ENCODE measurements around the gene AUTS2. TPM values are rescaled to one million over a fixed set of nuclear protein-coding genes. Genes with fewer than 3 reads are reported as not detected.
A peak's percentile ranks its signal among the peaks of the same experiment; 100 is the strongest.

AUTS2 gene
- total and polyA plus RNA-seq, 2 donors (not counting 1 experiment from before 2014, with no cell fraction given), result 0.60 to 9.1 TPM

GRCh38 chr7:69568266-69568665, 30.0 kb upstream of the AUTS2 start:
- H3K36me3 ChIP-seq (ENCODE audit: control insufficient read depth, insufficient read depth, low read length), result no peaks in the 10 kb centered on the region

GRCh38 chr7:69575651-69576050, 22.6 kb upstream of the AUTS2 start:
- no peak overlapping the region for H2AFZ ChIP-seq (ENCODE audit: low read length)
- H3K4me3 ChIP-seq (replicated peaks in 1 of 4; ENCODE audit: control extremely low read depth in 1 of 4, insufficient read depth in 1 of 4, low read depth in 3 of 4, low read length in 4 of 4), result no peak overlapping the region
- H3K9me3 ChIP-seq (ENCODE audit: control insufficient read depth, insufficient read depth, low read depth, low read length), result no peaks in the 10 kb centered on the region
- H3K9ac ChIP-seq (ENCODE audit: insufficient read depth, low read length), result no peak overlapping the region
- no peak for DNase-seq (ENCODE audit: low read depth in 2 of 2)
- no peaks in the 10 kb centered on the region for H3K4me1 ChIP-seq (ENCODE audit: control insufficient read depth, extremely low read depth, insufficient read depth, low read length)
- no peaks in the 10 kb centered on the region for H3K27me3 ChIP-seq (ENCODE audit: control insufficient read depth, insufficient read depth, low read length)
- H3K79me2 ChIP-seq (ENCODE audit: control insufficient read depth, insufficient read depth, low read length), result no peaks in the 10 kb centered on the region
- no peaks in the 10 kb centered on the region for H4K20me1 ChIP-seq (ENCODE audit: control insufficient read depth, extremely low read depth, insufficient read depth, low read length)
- H3K27ac ChIP-seq (ENCODE audit: insufficient read depth, low read length), result no peak overlapping the region
- H3K4me2 ChIP-seq (ENCODE audit: extremely low read depth, insufficient read depth, low read length), result no peak overlapping the region
- H3K36me3 ChIP-seq (ENCODE audit: control insufficient read depth, insufficient read depth, low read length), result no peaks in the 10 kb centered on the region
- TF ChIP-seq CTCF (conservative IDR thresholded peaks at IDR 0.05 in 1 of 2, IDR thresholded peaks at IDR 0.05 in 1 of 2; ENCODE audit: low read depth in 1 of 2, low read length in 2 of 2) (no peak), EZH2 (IDR thresholded peaks at IDR 0.05; ENCODE audit: low read length, missing control alignments) (no peak)

More at GRCh38 chr7:69568266-69568665, 30.0 kb upstream of the AUTS2 start:
- Histone ChIP-seq H3K4me3 (replicated peaks in 1 of 4; ENCODE audit: control extremely low read depth in 1 of 4, insufficient read depth in 1 of 4, low read depth in 3 of 4, low read length in 4 of 4) (no peak overlapping the region), H3K9me3 (ENCODE audit: control insufficient read depth, insufficient read depth, low read depth, low read length) (no peaks in the 10 kb centered on the region), H3K79me2 (ENCODE audit: control insufficient read depth, insufficient read depth, low read length) (no peaks in the 10 kb centered on the region), H3K27ac (ENCODE audit: insufficient read depth, low read length) (no peak overlapping the region), H3K9ac (ENCODE audit: insufficient read depth, low read length) (no peak overlapping the region), H2AFZ (ENCODE audit: low read length) (no peak overlapping the region), H4K20me1 (ENCODE audit: control insufficient read depth, extremely low read depth, insufficient read depth, low read length) (no peaks in the 10 kb centered on the region), H3K27me3 (ENCODE audit: control insufficient read depth, insufficient read depth, low read length) (no peaks in the 10 kb centered on the region), H3K4me1 (ENCODE audit: control insufficient read depth, extremely low read depth, insufficient read depth, low read length) (no peaks in the 10 kb centered on the region), H3K4me2 (ENCODE audit: extremely low read depth, insufficient read depth, low read length) (no peak overlapping the region)
- TF ChIP-seq EZH2 (IDR thresholded peaks at IDR 0.05; ENCODE audit: low read length, missing control alignments), result no peak
- no peak for TF ChIP-seq CTCF (conservative IDR thresholded peaks at IDR 0.05 in 1 of 2, IDR thresholded peaks at IDR 0.05 in 1 of 2; ENCODE audit: low read depth in 1 of 2, low read length in 2 of 2)
- DNase-seq (ENCODE audit: low read depth in 2 of 2), result peak in 1 of 2 donors; percentile 14

GRCh38 chr7:69577221-69577620, 21.1 kb upstream of the AUTS2 start:
- Histone ChIP-seq H3K36me3 (ENCODE audit: control insufficient read depth, insufficient read depth, low read length) (no peaks in the 10 kb centered on the region), H3K79me2 (ENCODE audit: control insufficient read depth, insufficient read depth, low read length) (no peaks in the 10 kb centered on the region), H2AFZ (ENCODE audit: low read length) (no peak overlapping the region), H3K9me3 (ENCODE audit: control insufficient read depth, insufficient read depth, low read depth, low read length) (no peaks in the 10 kb centered on the region), H4K20me1 (ENCODE audit: control insufficient read depth, extremely low read depth, insufficient read depth, low read length) (no peaks in the 10 kb centered on the region), H3K27ac (ENCODE audit: insufficient read depth, low read length) (no peak overlapping the region), H3K4me1 (ENCODE audit: control insufficient read depth, extremely low read depth, insufficient read depth, low read length) (no peaks in the 10 kb centered on the region), H3K9ac (ENCODE audit: insufficient read depth, low read length) (no peak overlapping the region), H3K4me3 (replicated peaks in 1 of 4; ENCODE audit: control extremely low read depth in 1 of 4, insufficient read depth in 1 of 4, low read depth in 3 of 4, low read length in 4 of 4) (no peak overlapping the region), H3K4me2 (ENCODE audit: extremely low read depth, insufficient read depth, low read length) (no peak overlapping the region), H3K27me3 (ENCODE audit: control insufficient read depth, insufficient read depth, low read length) (no peaks in the 10 kb centered on the region)
- peak in 1 of 2 donors; percentile 30 for DNase-seq (ENCODE audit: low read depth in 2 of 2)
- no peak for TF ChIP-seq EZH2 (IDR thresholded peaks at IDR 0.05; ENCODE audit: low read length, missing control alignments)
